ENCODE data around the gene HSD11B1. TPM values are rescaled to one million over a fixed set of nuclear protein-coding genes. Genes with fewer than 3 reads are reported as not detected.

HSD11B1 gene
- total RNA-seq, 2 experiments from 2014 or later = 22.4 to 23.9 TPM

- CTCF ChIA-PET = interaction anchor here (1.1 to 1.2 kb wide), 2 partner anchors 14 to 26 kb away, joined by 3 read pairs; no protein-coding TSS in a partner anchor
- Mint-ChIP-seq H3K36me3 (no peaks in the 10 kb centered on the region), H3K27ac (peak overlapping the region; percentile 79), H3K4me1 (ENCODE audit: low read depth) (peaks cover 60% of the 10 kb centered on the region), H3K4me3 (no peak overlapping the region), H3K9me3 (no peaks in the 10 kb centered on the region), H3K27me3 (no peaks in the 10 kb centered on the region)
- POLR2A ChIA-PET = interaction anchor here (1.2 to 1.5 kb wide), 2 partner anchors 15 kb away, joined by 3 to 4 read pairs; no protein-coding TSS in a partner anchor
- DNase-seq = no peak
- intact Hi-C loops (cut with micrococcal nuclease) = no loop called here
Observed at GRCh38 chr1:209742409-209743144, 37.9 kb downstream of the HSD11B1 start.

- peaks cover 63% of the 10 kb centered on the region for H3K4me1 Mint-ChIP-seq (ENCODE audit: low read depth)
- H3K4me3 Mint-ChIP-seq = no peak overlapping the region
- DNase-seq = peak; percentile 49
- H3K27me3 Mint-ChIP-seq = no peaks in the 10 kb centered on the region
- H3K27ac Mint-ChIP-seq = peak overlapping the region; percentile 79
- POLR2A ChIA-PET = interaction anchor here (0.9 to 1.5 kb wide), 3 partner anchors 15 to 26 kb away, joined by 3 to 4 read pairs (median 3); no protein-coding TSS in a partner anchor
- intact Hi-C loops (cut with micrococcal nuclease) = no loop called here
- H3K36me3 Mint-ChIP-seq = no peaks in the 10 kb centered on the region
- H3K9me3 Mint-ChIP-seq = no peaks in the 10 kb centered on the region
- CTCF ChIA-PET = interaction anchor here (1.1 to 1.2 kb wide), 2 partner anchors 15 to 25 kb away, joined by 3 read pairs; no protein-coding TSS in a partner anchor
Observed at GRCh38 chr1:209743145-209743482, 38.5 kb downstream of the HSD11B1 start.

GRCh38 chr1:209746451-209747165 is 42.0 kb downstream of the HSD11B1 start:
- Mint-ChIP-seq H3K9me3 (no peaks in the 10 kb centered on the region), H3K36me3 (no peaks in the 10 kb centered on the region), H3K4me1 (ENCODE audit: low read depth) (peaks cover 79% of the 10 kb centered on the region), H3K27me3 (no peaks in the 10 kb centered on the region), H3K27ac (peak overlapping the region; percentile 87), H3K4me3 (peak overlapping the region; percentile 37)
- POLR2A ChIA-PET = interaction anchor here (0.6 to 6.3 kb wide), 3 partner anchors 9 to 72 kb away, joined by 3 to 35 read pairs (median 5); partner anchors contain the start of gene TRAF3IP3
- CTCF ChIA-PET = interaction anchor here (0.7 to 3.6 kb wide), 13 partner anchors 10 to 179 kb away, joined by 3 to 30 read pairs (median 4); partner anchors contain the start of gene C1orf74
- no peak for DNase-seq
- intact Hi-C loops (cut with micrococcal nuclease) = loop anchor here (1.0 to 2.0 kb wide), 9 partner anchors 10 to 177 kb away; no protein-coding TSS in a partner anchor

GRCh38 chr1:209747580-209748262 is 43.1 kb downstream of the HSD11B1 start:
- H3K4me3 Mint-ChIP-seq = peak overlapping the region; percentile 62
- intact Hi-C loops (cut with micrococcal nuclease) = loop anchor here (1.0 to 2.0 kb wide), 9 partner anchors 11 to 178 kb away; no protein-coding TSS in a partner anchor
- peaks cover 79% of the 10 kb centered on the region for H3K4me1 Mint-ChIP-seq (ENCODE audit: low read depth)
- DNase-seq = peak; percentile 96
- no peaks in the 10 kb centered on the region for H3K9me3 Mint-ChIP-seq
- no peaks in the 10 kb centered on the region for H3K27me3 Mint-ChIP-seq
- no peaks in the 10 kb centered on the region for H3K36me3 Mint-ChIP-seq
- CTCF ChIA-PET = interaction anchor here (0.6 to 5.3 kb wide), 48 partner anchors 10 to 181 kb away, joined by 3 to 62 read pairs (median 5); partner anchors contain the start of genes C1orf74, HSD11B1, LAMB3 and TRAF3IP3
- H3K27ac Mint-ChIP-seq = peak overlapping the region; percentile 87
- POLR2A ChIA-PET = interaction anchor here (0.6 to 6.3 kb wide), 5 partner anchors 9 to 74 kb away, joined by 3 to 35 read pairs (median 5); partner anchors contain the start of gene HSD11B1

GRCh38 chr1:209748620-209749019 is 44.0 kb downstream of the HSD11B1 start:
- Mint-ChIP-seq H3K27me3 (no peaks in the 10 kb centered on the region), H3K36me3 (no peaks in the 10 kb centered on the region), H3K4me1 (ENCODE audit: low read depth) (peaks cover 78% of the 10 kb centered on the region), H3K4me3 (no peak overlapping the region), H3K27ac (peak overlapping the region; percentile 87), H3K9me3 (no peaks in the 10 kb centered on the region)
- intact Hi-C loops (cut with micrococcal nuclease) = loop anchor here (1.0 kb wide), 1 partner anchor 75 kb away; no protein-coding TSS in a partner anchor
- ChIA-PET POLR2A (interaction anchor here (0.6 to 6.3 kb wide), 6 partner anchors 8 to 75 kb away, joined by 3 to 35 read pairs (median 4); no protein-coding TSS in a partner anchor), CTCF (interaction anchor here (0.7 to 5.3 kb wide), 47 partner anchors 9 to 182 kb away, joined by 3 to 62 read pairs (median 5); partner anchors contain the start of genes C1orf74, HSD11B1, LAMB3 and TRAF3IP3)
- no peak for DNase-seq

GRCh38 chr1:209749205-209749604 is 44.6 kb downstream of the HSD11B1 start:
- ChIA-PET CTCF (interaction anchor here (0.8 to 5.3 kb wide), 32 partner anchors 8 to 182 kb away, joined by 3 to 62 read pairs (median 9); partner anchors contain the start of genes C1orf74 and TRAF3IP3), POLR2A (interaction anchor here (1.2 to 6.3 kb wide), 5 partner anchors 14 to 76 kb away, joined by 3 to 35 read pairs (median 3); no protein-coding TSS in a partner anchor)
- no peaks in the 10 kb centered on the region for H3K9me3 Mint-ChIP-seq
- intact Hi-C loops (cut with micrococcal nuclease) = loop anchor here (1.0 kb wide), 1 partner anchor 76 kb away; no protein-coding TSS in a partner anchor
- peak overlapping the region; percentile 90 for H3K27ac Mint-ChIP-seq
- H3K4me3 Mint-ChIP-seq = peak overlapping the region; percentile 23
- H3K4me1 Mint-ChIP-seq (ENCODE audit: low read depth) = peaks cover 82% of the 10 kb centered on the region
- H3K27me3 Mint-ChIP-seq = no peaks in the 10 kb centered on the region
- DNase-seq = no peak
- no peaks in the 10 kb centered on the region for H3K36me3 Mint-ChIP-seq

GRCh38 chr1:209749670-209750323 is 45.2 kb downstream of the HSD11B1 start:
- ChIA-PET POLR2A (interaction anchor here (1.2 to 6.3 kb wide), 4 partner anchors 14 to 33 kb away, joined by 3 to 35 read pairs (median 14); no protein-coding TSS in a partner anchor), CTCF (interaction anchor here (0.9 to 5.3 kb wide), 18 partner anchors 14 to 183 kb away, joined by 3 to 62 read pairs (median 16); partner anchors contain the start of genes C1orf74 and G0S2)
- DNase-seq = no peak
- Mint-ChIP-seq H3K27ac (peak overlapping the region; percentile 90), H3K36me3 (no peaks in the 10 kb centered on the region), H3K9me3 (no peaks in the 10 kb centered on the region), H3K27me3 (no peaks in the 10 kb centered on the region), H3K4me1 (ENCODE audit: low read depth) (peaks cover 84% of the 10 kb centered on the region), H3K4me3 (peak overlapping the region; percentile 23)
- intact Hi-C loops (cut with micrococcal nuclease) = loop anchor here (1.0 to 5.0 kb wide), 2 partner anchors 76 to 583 kb away; no protein-coding TSS in a partner anchor

- no peaks in the 10 kb centered on the region for H3K27me3 Mint-ChIP-seq
- H3K27ac Mint-ChIP-seq = peak overlapping the region; percentile 96
- CTCF ChIA-PET = interaction anchor here (0.9 to 10.2 kb wide), 7 partner anchors 16 to 185 kb away, joined by 3 to 98 read pairs (median 5); partner anchors contain the start of gene UTP25
- intact Hi-C loops (cut with micrococcal nuclease) = loop anchor here (1.0 to 5.0 kb wide), 4 partner anchors 27 to 581 kb away; partner anchors contain the start of genes C1orf74 and UTP25
- peak; percentile 71 for DNase-seq
- POLR2A ChIA-PET = interaction anchor here (0.9 to 10.2 kb wide), 16 partner anchors 10 to 622 kb away, joined by 3 to 184 read pairs (median 4); partner anchors contain the start of genes G0S2 and HSD11B1
- H3K36me3 Mint-ChIP-seq = peaks cover 8% of the 10 kb centered on the region
- peak overlapping the region; percentile 62 for H3K4me3 Mint-ChIP-seq
- peaks cover 81% of the 10 kb centered on the region for H3K4me1 Mint-ChIP-seq (ENCODE audit: low read depth)
- H3K9me3 Mint-ChIP-seq = no peaks in the 10 kb centered on the region
Observed at GRCh38 chr1:209751627-209752231, 47.1 kb downstream of the HSD11B1 start.

- Mint-ChIP-seq H3K4me3 (peak overlapping the region; percentile 62), H3K27me3 (no peaks in the 10 kb centered on the region), H3K27ac (peak overlapping the region; percentile 96), H3K36me3 (peaks cover 18% of the 10 kb centered on the region), H3K4me1 (ENCODE audit: low read depth) (peaks cover 70% of the 10 kb centered on the region), H3K9me3 (no peaks in the 10 kb centered on the region)
- ChIA-PET POLR2A (interaction anchor here (0.9 to 10.2 kb wide), 7 partner anchors 15 to 78 kb away, joined by 3 to 184 read pairs (median 3); partner anchors contain the start of genes C1orf74 and G0S2), CTCF (interaction anchor here (0.7 to 10.2 kb wide), 2 partner anchors 15 to 59 kb away, joined by 3 to 98 read pairs; no protein-coding TSS in a partner anchor)
- no peak for DNase-seq
- intact Hi-C loops (cut with micrococcal nuclease) = loop anchor here (1.0 to 5.0 kb wide), 4 partner anchors 29 to 579 kb away; partner anchors contain the start of genes C1orf74 and UTP25
Observed at GRCh38 chr1:209752890-209753289, 48.2 kb downstream of the HSD11B1 start.
